Endothelial cell of umbilical vein (primary cell): ENCODE results near the gene ALG8. TPM values are rescaled to one million over a fixed set of nuclear protein-coding genes. Genes with fewer than 3 reads are reported as not detected.

ENCODE experiments used
- BruUV-seq: library from RNA; stranded (reverse); fragments of 400-500 nt; replicated peaks from 2 replicates; lab custom pipeline; 2021; lab: Mats Ljungman, UMichigan
- CTCF ChIA-PET: fragments of 300-600, 350-600 bp; sonication (Branson Sonifier 250); formaldehyde crosslinking; loops from one replicate; lab custom pipeline; 2021; ENCODE audit warnings: antibody characterized with exemption, inconsistent platforms; lab: Charles Lee
- POLR2A ChIA-PET: fragments of 300-600, 350-600 bp; sonication (Branson Sonifier 250); formaldehyde crosslinking; loops from one replicate; lab custom pipeline; 2021; ENCODE audit warnings: antibody characterized with exemption, inconsistent platforms; lab: Charles Lee
- DNase-seq: peaks from one replicate; pipeline ENCODE4 v3.0.0-alpha.2; 2011; ENCODE audit warnings: low read depth, low spot score
- FAIRE-seq: peaks from 2 replicates; lab custom pipeline; 2011; peaks lifted over from hg19 to GRCh38; lab: Jason Lieb, UNC
- H2AFZ ChIP-seq: 2 replicates; pipeline ENCODE4 v1.6.0; 2012; ENCODE audit warnings: low read depth, low read length, control low read depth, inconsistent platforms
- H3K27ac ChIP-seq: 2 replicates; pipeline ENCODE4 v1.5.1; 2011; ENCODE audit warnings: low read depth, mild to moderate bottlenecking, control low read depth, low read length, moderate library complexity; ENCODE audit not compliant: insufficient read depth
- H3K27me3 ChIP-seq, 2 experiments: 2 replicates each; pipeline versions ENCODE4 v1.6.0 to v1.6.1; 2011; ENCODE audit warnings: low read length in 2 of 2, mixed read lengths in 1 of 2; ENCODE audit not compliant: control insufficient read depth in 2 of 2, insufficient read depth in 2 of 2
- H3K36me3 ChIP-seq, 2 experiments: 2 replicates in 1 of 2; 3 replicates in 1 of 2; pipeline ENCODE4 v1.5.1; 2011; ENCODE audit warnings: low read length in 2 of 2, mild to moderate bottlenecking in 1 of 2, moderate library complexity in 1 of 2; ENCODE audit not compliant: control insufficient read depth in 2 of 2, insufficient read depth in 2 of 2; ENCODE audit errors: extremely low read depth in 1 of 2
- H3K4me1 ChIP-seq: 3 replicates; pipeline ENCODE4 v1.5.1; 2011; ENCODE audit warnings: mild to moderate bottlenecking, low read length; ENCODE audit not compliant: control insufficient read depth, insufficient read depth; ENCODE audit errors: extremely low read depth
- H3K4me2 ChIP-seq: 2 replicates; pipeline ENCODE4 v1.6.1; 2011; ENCODE audit warnings: low read length, control low read depth, mixed read lengths; ENCODE audit not compliant: insufficient read depth
- H3K4me3 ChIP-seq, 3 experiments: fragments of 200-600 bp in 1 of 3; sonication (generic), shearing (Covaris generic) in 1 of 3; replicated peaks in 1 of 3; 2 replicates each; pipeline ENCODE4 v1.5.1; 2011 to 2016; ENCODE audit warnings: control low read depth in 3 of 3, low read length in 3 of 3, mild to moderate bottlenecking in 2 of 3, inconsistent platforms in 1 of 3, low read depth in 1 of 3, moderate library complexity in 1 of 3; ENCODE audit not compliant: insufficient read depth in 1 of 3
- H3K79me2 ChIP-seq: 2 replicates; pipeline ENCODE4 v1.6.0; 2012; ENCODE audit warnings: low read length, inconsistent platforms; ENCODE audit not compliant: control insufficient read depth, insufficient read depth
- H3K9ac ChIP-seq: replicated peaks from 2 replicates; pipeline ENCODE3; 2011; ENCODE audit warnings: low read length, control low read depth; ENCODE audit not compliant: insufficient read depth; ENCODE audit errors: extremely low read depth
- H3K9me1 ChIP-seq: replicated peaks from 3 replicates; pipeline ENCODE4 v1.6.0; 2011; ENCODE audit warnings: mild to moderate bottlenecking, low read length; ENCODE audit not compliant: control insufficient read depth, insufficient read depth; ENCODE audit errors: extremely low read depth
- H3K9me3 ChIP-seq: replicated peaks from 2 replicates; pipeline ENCODE4 v1.5.1; 2012; ENCODE audit warnings: low read length, inconsistent platforms; ENCODE audit not compliant: control insufficient read depth, insufficient read depth
- H4K20me1 ChIP-seq: replicated peaks from 2 replicates; pipeline ENCODE3; 2011; ENCODE audit warnings: mild to moderate bottlenecking, low read length; ENCODE audit not compliant: control insufficient read depth, insufficient read depth; ENCODE audit errors: extremely low read depth
- EZH2 ChIP-seq: IDR thresholded peaks from 2 replicates; pipeline ENCODE4 v1.6.1; 2012; ENCODE audit warnings: borderline replicate concordance, low read depth, mild to moderate bottlenecking, moderate library complexity, low read length, inconsistent platforms; ENCODE audit not compliant: severe bottlenecking
- FOS ChIP-seq: IDR thresholded peaks from 2 replicates; pipeline ENCODE4 v1.6.1; 2011; ENCODE audit warnings: mild to moderate bottlenecking, low read length, moderate library complexity, borderline replicate concordance; ENCODE audit not compliant: insufficient read depth
- GATA2 ChIP-seq: IDR thresholded peaks from 2 replicates; pipeline ENCODE4 v1.7.0; 2011; ENCODE audit warnings: low read depth, mild to moderate bottlenecking, moderate library complexity, mixed read lengths, low read length; ENCODE audit not compliant: insufficient read length, insufficient read depth
- dilution Hi-C: fragments of 300-500 bp; cut with MboI; formaldehyde crosslinking; loops from one replicate; pipeline ENCODE4 v1.15.0; 2019; ENCODE audit warnings: low sequenced_read_pairs; ENCODE audit not compliant: extremely low pct_ligation_motif_present
- intact Hi-C: fragments of 100-400 bp; cut with micrococcal nuclease; formaldehyde crosslinking; loops from one replicate; pipeline ENCODE4 v1.10.0; 2022
- polyA plus RNA-seq, 4 experiments: library from polyadenylated mRNA; depleted of rRNA in 3 of 4; stranded (reverse) in 3 of 4; unstranded in 1 of 4; fragments of >200 nt; gene quantifications; 2 replicates each; pipeline versions ENCODE4 v1.2.1 to v1.2.3, GENCODE V29; 2011 to 2012; ENCODE audit warnings: missing spikeins in 1 of 4
- total RNA-seq: library from RNA; stranded (reverse); gene quantifications from 2 replicates; pipeline ENCODE4 v1.2.3, GENCODE V29; 2021

The ALG8 gene
- total and polyA plus RNA-seq, 2 donors (not counting 3 experiments of a cell fraction or from before 2014, with no cell fraction given) = 43.9 to 48.2 TPM

- no peaks in the 10 kb centered on the region for H3K79me2 ChIP-seq
- no peak for TF ChIP-seq GATA2
- no peak for TF ChIP-seq EZH2
- TF ChIP-seq FOS = no peak
Observed at GRCh38 chr11:78111298-78111697, 28.1 kb downstream of the ALG8 start.

GRCh38 chr11:78110830-78111229, 28.6 kb downstream of the ALG8 start:
- H3K27ac ChIP-seq = no peak overlapping the region
- CTCF ChIA-PET = no interaction called here
- no peak for DNase-seq
- FAIRE-seq = no peak
- intact Hi-C loops = no loop called here
- H3K9ac ChIP-seq = no peak overlapping the region
- dilution Hi-C loops = no loop called here
- no TSS peak for BruUV-seq
- H3K9me1 ChIP-seq = no peaks in the 10 kb centered on the region
- H3K36me3 ChIP-seq = peaks cover 0 to 2% of the 10 kb centered on the region in 2 experiments
- no peak overlapping the region for H3K4me3 ChIP-seq
- POLR2A ChIA-PET = no interaction called here
- H2AFZ ChIP-seq = no peak overlapping the region
- no peaks in the 10 kb centered on the region for H3K79me2 ChIP-seq
- no peaks in the 10 kb centered on the region for H3K27me3 ChIP-seq
- no peaks in the 10 kb centered on the region for H3K4me1 ChIP-seq
- no peaks in the 10 kb centered on the region for H3K9me3 ChIP-seq
- no peaks in the 10 kb centered on the region for H4K20me1 ChIP-seq
- no peak for TF ChIP-seq GATA2
- no peak overlapping the region for H3K4me2 ChIP-seq

More at GRCh38 chr11:78111298-78111697, 28.1 kb downstream of the ALG8 start:
- H3K9me3 ChIP-seq = no peaks in the 10 kb centered on the region
- CTCF ChIA-PET = no interaction called here
- POLR2A ChIA-PET = no interaction called here
- no peaks in the 10 kb centered on the region for H3K27me3 ChIP-seq
- peaks cover 0 to 2% of the 10 kb centered on the region in 2 experiments for H3K36me3 ChIP-seq
- no peaks in the 10 kb centered on the region for H3K4me1 ChIP-seq
- no peak overlapping the region for H3K27ac ChIP-seq
- H4K20me1 ChIP-seq = no peaks in the 10 kb centered on the region
- intact Hi-C loops = no loop called here
- H3K9me1 ChIP-seq = no peaks in the 10 kb centered on the region
- H3K4me2 ChIP-seq = no peak overlapping the region
- no peak overlapping the region for H3K4me3 ChIP-seq
- H2AFZ ChIP-seq = no peak overlapping the region
- FAIRE-seq = no peak
- no peak overlapping the region for H3K9ac ChIP-seq
- no peak for DNase-seq
- dilution Hi-C loops = no loop called here
- BruUV-seq = no TSS peak
